Kidney (tissue), 14 donors: Measurements from ENCODE around the gene SLC5A10. TPM values are rescaled to one million over a fixed set of nuclear protein-coding genes. Genes with fewer than 3 reads are reported as not detected.

ENCODE experiments used
- DNase-seq, 5 donors: peaks; one replicate each; pipeline ENCODE4 v3.0.0-alpha.2; 2013 to 2020
- FAIRE-seq: peaks from 2 replicates; lab custom pipeline; 2012; peaks lifted over from hg19 to GRCh38; lab: Jason Lieb, UNC
- H3K27ac ChIP-seq, 2 donors: one replicate each; pipeline ENCODE4 v1.7.0; 2013; ENCODE audit warnings: low read depth in 2 of 2, low read length in 2 of 2, inconsistent platforms in 1 of 2
- H3K27me3 ChIP-seq: one replicate; pipeline ENCODE4 v1.7.1; 2013; ENCODE audit warnings: low read length, inconsistent platforms; ENCODE audit not compliant: control insufficient read depth, insufficient read depth
- H3K36me3 ChIP-seq, 3 donors: one replicate each; pipeline versions ENCODE4 v1.7.0 to v1.7.1; 2013; ENCODE audit warnings: low read length in 3 of 3, control low read depth in 1 of 3, inconsistent platforms in 1 of 3; ENCODE audit not compliant: insufficient read depth in 3 of 3, control insufficient read depth in 2 of 3
- H3K4me1 ChIP-seq, 3 donors: one replicate each; pipeline versions ENCODE4 v1.7.0 to v1.7.1; 2013; ENCODE audit warnings: low read length in 3 of 3, inconsistent platforms in 1 of 3, low read depth in 1 of 3; ENCODE audit not compliant: control insufficient read depth in 2 of 3, insufficient read depth in 2 of 3
- H3K4me3 ChIP-seq, 3 donors: one replicate each; pipeline versions ENCODE4 v1.7.0 to v1.8.1; 2013; ENCODE audit warnings: low read length in 3 of 3, control low read depth in 1 of 3, inconsistent platforms in 1 of 3
- H3K9ac ChIP-seq, 3 donors: one replicate each; pipeline versions ENCODE4 v1.7.0 to v1.7.1; 2013; ENCODE audit warnings: low read length in 3 of 3, control low read depth in 1 of 3, inconsistent platforms in 1 of 3
- H3K9me3 ChIP-seq, 3 donors: one replicate each; pipeline versions ENCODE4 v1.7.0 to v1.7.1; 2013; ENCODE audit warnings: low read length in 3 of 3, control low read depth in 1 of 3, inconsistent platforms in 1 of 3; ENCODE audit not compliant: control insufficient read depth in 2 of 3, insufficient read depth in 1 of 3
- CTCF ChIP-seq: IDR thresholded peaks from 3 replicates; pipeline ENCODE4 v1.5.1; 2012; ENCODE audit warnings: mild to moderate bottlenecking, moderate library complexity, borderline replicate concordance; ENCODE audit not compliant: insufficient read depth; ENCODE audit errors: extremely low read depth
- intact Hi-C: fragments of 100-400 bp; cut with DNase I; formaldehyde crosslinking; loops from one replicate; pipeline ENCODE4 v1.11.1; 2022
- polyA plus RNA-seq: library from polyadenylated mRNA; stranded (reverse); fragments of 350-450 nt; fragmentation: Illumina TruSeq; extraction: RNeasy Lipid Tissue Mini Kit (QIAGEN cat#74804); gene quantifications from one replicate; pipeline ENCODE4 v1.2.3, GENCODE V29; 2014; ENCODE audit warnings: low read depth, low replicate concordance; ENCODE audit not compliant: insufficient read depth
- total RNA-seq: library from RNA; stranded (reverse); fragmentation: NEBNext Ultra II Directional; extraction: Animal tissue kit (Norgen Biotek cat#: 25700); gene quantifications from one replicate; pipeline ENCODE4 v1.2.1, GENCODE V29; 2021
- donor health status: control.
- donor health status: control.
- donor health status: control.
- donor health status: control.
- donor health status: control.
- donor health status: DM: yes; HTN: yes; CAD: no.
- donor health status: Normal renal cell carcinoma (clear cell type).

Gene SLC5A10
- total and polyA plus RNA-seq, 2 donors from 2014 or later: 9.7 to 16.5 TPM

- no peak for DNase-seq
- no peaks in the 10 kb centered on the region for H3K9me3 ChIP-seq
- intact Hi-C loops: no loop called here
- no peak for TF ChIP-seq CTCF
- no peak overlapping the region for H3K9ac ChIP-seq
- H3K27ac ChIP-seq: no peak overlapping the region
- no peak overlapping the region for H3K4me3 ChIP-seq
- H3K4me1 ChIP-seq: peaks cover 0 to 5% (median 3%) of the 10 kb centered on the region in 3 donors
- peaks cover 0 to 10% (median 0%) of the 10 kb centered on the region in 3 donors for H3K36me3 ChIP-seq
- FAIRE-seq: no peak
- no peaks in the 10 kb centered on the region for H3K27me3 ChIP-seq
Observed at GRCh38 chr17:18990331-18990730, 38.4 kb downstream of the SLC5A10 start.

GRCh38 chr17:18991531-18992315 lies 39.8 kb downstream of the SLC5A10 start:
- no peak for TF ChIP-seq CTCF
- no peaks in the 10 kb centered on the region for H3K9me3 ChIP-seq
- H3K36me3 ChIP-seq: peaks cover 0 to 10% (median 0%) of the 10 kb centered on the region in 3 donors
- H3K4me1 ChIP-seq: peaks cover 0 to 5% (median 3%) of the 10 kb centered on the region in 3 donors
- H3K27me3 ChIP-seq: no peaks in the 10 kb centered on the region
- no peak overlapping the region for H3K27ac ChIP-seq
- H3K4me3 ChIP-seq: no peak overlapping the region
- no peak overlapping the region for H3K9ac ChIP-seq
- FAIRE-seq (no peak), DNase-seq (no peak)
- intact Hi-C loops: no loop called here

- Histone ChIP-seq H3K9me3 (no peaks in the 10 kb centered on the region), H3K36me3 (peaks cover 0 to 10% (median 0%) of the 10 kb centered on the region in 3 donors), H3K27me3 (no peaks in the 10 kb centered on the region), H3K4me3 (no peak overlapping the region), H3K27ac (no peak overlapping the region), H3K4me1 (peaks cover 0 to 5% (median 3%) of the 10 kb centered on the region in 3 donors), H3K9ac (no peak overlapping the region)
- DNase-seq (no peak), FAIRE-seq (no peak)
- intact Hi-C loops: no loop called here
- TF ChIP-seq CTCF: no peak
Observed at GRCh38 chr17:18992454-18993130, 40.6 kb downstream of the SLC5A10 start.
